Sigmoid colon (tissue), 7 donors: ENCODE measurements around the gene MOV10L1. TPM values are rescaled to one million over a fixed set of nuclear protein-coding genes. Genes with fewer than 3 reads are reported as not detected.

ENCODE experiments used
- DNase-seq: peaks from one replicate; pipeline ENCODE4 v3.0.0-alpha.2; 2019
- H3K27ac ChIP-seq, 4 donors: fragments of 200-600 bp; sonication (generic); one replicate each; pipeline ENCODE4 v1.5.1; 2016 to 2019; ENCODE audit warnings: mild to moderate bottlenecking in 1 of 4
- H3K27me3 ChIP-seq, 3 donors: fragments of 200-600 bp; sonication (generic); one replicate each; pipeline ENCODE4 v1.5.1; 2019; ENCODE audit warnings: mild to moderate bottlenecking in 1 of 3
- H3K36me3 ChIP-seq, 4 donors: fragments of 200-600 bp; sonication (generic); one replicate each; pipeline ENCODE4 v1.5.1; 2016 to 2019
- H3K4me1 ChIP-seq, 4 donors: fragments of 200-600 bp; sonication (generic); one replicate each; pipeline ENCODE4 v1.5.1; 2017 to 2019
- H3K4me3 ChIP-seq, 4 donors: fragments of 200-600 bp; sonication (generic); one replicate each; pipeline ENCODE4 v1.5.1; 2017 to 2019; ENCODE audit warnings: mild to moderate bottlenecking in 2 of 4, moderate library complexity in 1 of 4
- H3K9me3 ChIP-seq, 4 donors: fragments of 200-600 bp in 3 of 4; sonication (generic) in 3 of 4; one replicate each; pipeline versions ENCODE4 v1.5.1 to v1.6.1; 2013 to 2019
- EP300 ChIP-seq, 4 donors: sonication (generic); formaldehyde crosslinking; IDR thresholded peaks; one replicate each; pipeline ENCODE4 v1.6.1; 2017; ENCODE audit warnings: antibody characterized with exemption in 4 of 4
- POLR2A ChIP-seq, 2 donors: fragments of 450-650 bp; IDR thresholded peaks; one replicate each; pipeline ENCODE4 v1.6.1; 2016; ENCODE audit warnings: antibody characterized with exemption in 2 of 2, mild to moderate bottlenecking in 2 of 2, moderate library complexity in 2 of 2
- POLR2AphosphoS5 ChIP-seq, 4 donors: sonication (generic); formaldehyde crosslinking; IDR thresholded peaks; one replicate each; pipeline ENCODE4 v1.6.1; 2017; ENCODE audit warnings: antibody characterized with exemption in 4 of 4
- WGBS, 2 donors: extraction: QIAGEN DNeasy Blood & Tissue Kit; methylation state at CpG; one replicate each; pipeline ENCODE4 v1.1.7; 2013; 5-methylcytosine and 5-hydroxymethylcytosine counted together
- intact Hi-C: fragments of 100-400 bp; cut with DNase I; formaldehyde crosslinking; loops from one replicate; pipeline ENCODE4 v1.15.1; 2023
- polyA plus RNA-seq, 3 donors: library from polyadenylated mRNA; stranded (reverse); fragments of 200-250 nt; gene quantifications; one replicate each; pipeline ENCODE4 v1.2.3, GENCODE V29; 2013
- total RNA-seq, 4 donors: library from RNA; depleted of rRNA; stranded (reverse); fragments of >200 nt; gene quantifications; one replicate each; pipeline ENCODE4 v1.1.0, GENCODE V29; 2016
- TF ChIP-seq, protein P1 (sequence below), 4 experiments: fragments of 450-650 bp in 3 of 4; fragments of 200-600 bp in 1 of 4; IDR thresholded peaks; one replicate each; pipeline ENCODE4 v1.5.1; 2016 to 2019; ENCODE audit warnings: antibody characterized with exemption in 4 of 4, mild to moderate bottlenecking in 3 of 4, moderate library complexity in 2 of 4
- donor health status: healthy with polysubstance abuse.
- donor health status: Bipolar disorder and iron deficiency.
- donor health status: healthy.

MOV10L1 gene
- total and polyA plus RNA-seq, 7 donors = 0.47 to 5.6 (median 1.8) TPM; not detected in 2

DNA sequence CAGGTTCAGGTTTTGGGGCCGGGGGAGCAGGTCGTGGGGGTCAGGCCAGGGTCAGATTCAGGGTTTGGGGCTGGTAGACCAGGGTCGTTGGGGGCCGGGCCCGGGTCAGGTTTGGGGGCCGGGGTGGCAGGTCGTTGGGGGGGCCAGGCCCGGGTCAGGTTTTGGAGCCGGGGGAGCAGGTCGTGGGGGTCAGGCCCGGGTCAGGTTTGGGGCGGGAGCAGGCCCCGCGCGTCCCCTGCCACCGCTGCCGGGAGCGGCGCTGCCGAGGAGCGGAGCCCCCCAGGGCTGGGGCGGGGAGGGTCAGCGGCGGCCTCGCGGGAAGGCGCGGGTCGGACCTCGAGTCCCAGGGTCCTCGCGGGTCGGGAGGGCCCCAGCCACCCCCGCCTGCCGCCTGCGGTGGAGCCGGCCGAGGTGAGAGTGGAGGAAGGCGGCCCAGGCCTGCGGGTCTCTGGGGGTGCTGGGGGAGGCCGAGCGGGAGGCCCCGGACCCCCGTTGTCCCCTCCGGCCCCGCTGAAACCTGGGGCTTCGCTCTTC lies 96.4 kb downstream of the MOV10L1 start:
- no peak for DNase-seq
- Histone ChIP-seq H3K4me3 (peak overlapping the region; percentile 61 to 90 (median 81)), H3K4me1 (peaks cover 0 to 62% (median 56%) of the 10 kb centered on the region in 4 donors), H3K27ac (peak overlapping the region; percentile 64 to 77 (median 76)), H3K9me3 (no peaks in the 10 kb centered on the region), H3K27me3 (no peaks in the 10 kb centered on the region), H3K36me3 (no peaks in the 10 kb centered on the region)
- TF ChIP-seq POLR2AphosphoS5 (IDR thresholded peaks at IDR 0.05) = no peak
- TF ChIP-seq EP300 (IDR thresholded peaks at IDR 0.05) = no peak
- TF ChIP-seq POLR2A (IDR thresholded peaks at IDR 0.05) = no peak
- TF ChIP-seq, protein P1, sequence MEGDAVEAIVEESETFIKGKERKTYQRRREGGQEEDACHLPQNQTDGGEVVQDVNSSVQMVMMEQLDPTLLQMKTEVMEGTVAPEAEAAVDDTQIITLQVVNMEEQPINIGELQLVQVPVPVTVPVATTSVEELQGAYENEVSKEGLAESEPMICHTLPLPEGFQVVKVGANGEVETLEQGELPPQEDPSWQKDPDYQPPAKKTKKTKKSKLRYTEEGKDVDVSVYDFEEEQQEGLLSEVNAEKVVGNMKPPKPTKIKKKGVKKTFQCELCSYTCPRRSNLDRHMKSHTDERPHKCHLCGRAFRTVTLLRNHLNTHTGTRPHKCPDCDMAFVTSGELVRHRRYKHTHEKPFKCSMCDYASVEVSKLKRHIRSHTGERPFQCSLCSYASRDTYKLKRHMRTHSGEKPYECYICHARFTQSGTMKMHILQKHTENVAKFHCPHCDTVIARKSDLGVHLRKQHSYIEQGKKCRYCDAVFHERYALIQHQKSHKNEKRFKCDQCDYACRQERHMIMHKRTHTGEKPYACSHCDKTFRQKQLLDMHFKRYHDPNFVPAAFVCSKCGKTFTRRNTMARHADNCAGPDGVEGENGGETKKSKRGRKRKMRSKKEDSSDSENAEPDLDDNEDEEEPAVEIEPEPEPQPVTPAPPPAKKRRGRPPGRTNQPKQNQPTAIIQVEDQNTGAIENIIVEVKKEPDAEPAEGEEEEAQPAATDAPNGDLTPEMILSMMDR (IDR thresholded peaks at IDR 0.05) = no peak
- 1 to 2% methylated on average over 47 of the region's 47 CpGs for WGBS, 2 donors
- intact Hi-C loops = loop anchor here (10.0 kb wide), 2 partner anchors 221 to 261 kb away; partner anchors contain the start of gene PIM3

- WGBS, 2 donors = 11 to 37% methylated on average over 26 of the region's 26 CpGs
Measured at GRCh38 chr22:50186761-50187523, 97.1 kb downstream of the MOV10L1 start.

DNA sequence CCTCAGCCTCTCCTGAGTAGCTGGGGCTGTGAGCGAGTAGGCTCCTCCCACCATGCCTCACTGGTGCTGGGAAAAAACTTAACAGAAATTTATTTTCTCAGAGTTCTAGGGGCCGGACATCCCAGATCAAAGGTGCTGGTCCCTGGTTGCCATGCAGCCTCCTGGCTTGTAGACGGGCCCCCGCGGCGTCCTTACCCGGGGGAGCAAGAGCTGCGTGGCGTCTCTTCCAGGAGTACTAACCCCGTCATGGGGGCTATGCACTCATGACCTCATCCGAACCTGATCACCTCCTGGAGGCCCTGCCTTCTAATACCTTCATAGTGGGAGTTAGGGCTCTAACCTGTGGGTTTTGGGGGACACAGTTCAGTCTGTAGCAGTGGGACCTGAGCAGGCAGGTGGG lies 98.5 kb downstream of the MOV10L1 start:
- peaks cover 0 to 70% (median 59%) of the 10 kb centered on the region in 4 donors for H3K4me1 ChIP-seq

More at GRCh38 chr22:50186761-50187523, 97.1 kb downstream of the MOV10L1 start:
- H3K4me1 ChIP-seq = peaks cover 0 to 69% (median 59%) of the 10 kb centered on the region in 4 donors
- no peaks in the 10 kb centered on the region for H3K27me3 ChIP-seq
- H3K27ac ChIP-seq = peak overlapping the region; percentile 64 to 77 (median 76)
- H3K4me3 ChIP-seq = peak overlapping the region; percentile 61 to 90 (median 81)
- no peak for DNase-seq
- no peaks in the 10 kb centered on the region for H3K9me3 ChIP-seq
- intact Hi-C loops = loop anchor here (10.0 kb wide), 2 partner anchors 222 to 262 kb away; partner anchors contain the start of gene PIM3
- TF ChIP-seq EP300 (IDR thresholded peaks at IDR 0.05) (no peak), POLR2A (IDR thresholded peaks at IDR 0.05) (no peak), POLR2AphosphoS5 (IDR thresholded peaks at IDR 0.05) (no peak)
- TF ChIP-seq, protein P1 (IDR thresholded peaks at IDR 0.05) = no peak
- no peaks in the 10 kb centered on the region for H3K36me3 ChIP-seq

DNA sequence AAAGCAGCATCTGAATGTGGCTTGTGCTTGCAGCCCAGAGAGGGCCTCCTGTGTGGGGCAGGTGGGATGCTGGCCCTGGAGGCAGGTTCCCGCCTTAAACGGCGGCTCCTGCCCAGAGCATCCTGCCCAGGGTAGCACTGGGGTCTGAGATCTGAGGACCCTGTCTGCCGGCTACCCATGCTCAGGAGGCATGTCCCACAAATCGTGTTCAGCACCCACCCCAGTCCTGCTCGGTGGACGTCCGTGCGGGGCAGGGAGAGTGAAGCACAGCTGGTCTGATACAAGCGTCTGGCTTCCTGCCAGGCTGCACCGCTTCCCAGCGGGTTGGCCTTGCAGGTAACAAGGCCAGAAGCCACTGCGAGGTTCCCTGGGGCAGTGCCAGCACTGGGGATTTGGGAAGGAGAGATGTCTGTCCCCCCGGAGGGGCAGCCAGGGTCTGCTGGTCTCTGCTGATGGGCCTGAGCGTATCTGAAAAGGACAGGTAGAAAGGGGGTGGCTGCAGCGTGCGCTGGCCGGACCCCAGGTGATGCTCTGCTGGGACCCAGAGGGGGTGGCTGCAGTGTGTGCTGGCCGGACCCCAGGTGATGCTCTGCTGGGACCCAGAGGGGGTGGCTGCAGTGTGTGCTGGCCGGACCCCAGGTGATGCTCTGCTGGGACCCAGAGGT lies 99.5 kb downstream of the MOV10L1 start:
- Histone ChIP-seq H3K36me3 (peaks cover 0 to 13% (median 6%) of the 10 kb centered on the region in 4 donors), H3K27ac (peak overlapping the region; percentile 63 to 82 (median 78)), H3K4me1 (peaks cover 0 to 61% (median 50%) of the 10 kb centered on the region in 4 donors), H3K27me3 (no peaks in the 10 kb centered on the region), H3K4me3 (no peak overlapping the region), H3K9me3 (no peaks in the 10 kb centered on the region)
- WGBS, 2 donors = 48 to 65% methylated on average over 20 of the region's 20 CpGs
- TF ChIP-seq POLR2A (IDR thresholded peaks at IDR 0.05) = no peak
- TF ChIP-seq EP300 (IDR thresholded peaks at IDR 0.05) = no peak
- TF ChIP-seq, protein P1 (IDR thresholded peaks at IDR 0.05) = no peak
- TF ChIP-seq POLR2AphosphoS5 (IDR thresholded peaks at IDR 0.05) = no peak
- intact Hi-C loops = loop anchor here (10.0 kb wide), 2 partner anchors 225 to 265 kb away; partner anchors contain the start of gene PIM3
- no peak for DNase-seq

More for the DNA sequence above, 98.5 kb downstream of the MOV10L1 start:
- TF ChIP-seq EP300 (IDR thresholded peaks at IDR 0.05) (no peak), POLR2A (IDR thresholded peaks at IDR 0.05) (no peak), POLR2AphosphoS5 (IDR thresholded peaks at IDR 0.05) (no peak)
- TF ChIP-seq, protein P1 (IDR thresholded peaks at IDR 0.05) = no peak
- intact Hi-C loops = loop anchor here (10.0 kb wide), 2 partner anchors 224 to 264 kb away; partner anchors contain the start of gene PIM3
- Histone ChIP-seq H3K9me3 (no peaks in the 10 kb centered on the region), H3K36me3 (peaks cover 0 to 3% (median 0%) of the 10 kb centered on the region in 4 donors), H3K4me3 (no peak overlapping the region), H3K27me3 (no peaks in the 10 kb centered on the region), H3K27ac (no peak overlapping the region)
- WGBS, 2 donors = 95 to 97% methylated on average over 11 of the region's 11 CpGs
- no peak for DNase-seq
